Ramos (cell line): ENCODE measurements around the gene CTSK.
"Not testable (repeated sequence)": the region's sequence is repeated elsewhere in the genome, so short reads cannot be mapped to it uniquely, and the experiment has no call there.

Experiments
- in situ Hi-C: fragments of 300-500 bp; cut with MboI; formaldehyde crosslinking; loops from one replicate; pipeline ENCODE4 v1.14.3; 2022; ENCODE audit warnings: low sequenced_read_pairs; ENCODE audit not compliant: unreplicated experiment

The CTSK gene

GRCh38 chr1:150808121-150808520 is at the start of gene CTSK:
Gene CTSK (minus strand): TSS chr1:150808260. CDS start chr1:150806805, 1,455 bp downstream.
- in situ Hi-C loops = no loop called here

- in situ Hi-C loops = not testable (repeated sequence)
These were observed 44.7 kb upstream of the CTSK start for GRCh38 chr1:150852734-150853133.

DNA sequence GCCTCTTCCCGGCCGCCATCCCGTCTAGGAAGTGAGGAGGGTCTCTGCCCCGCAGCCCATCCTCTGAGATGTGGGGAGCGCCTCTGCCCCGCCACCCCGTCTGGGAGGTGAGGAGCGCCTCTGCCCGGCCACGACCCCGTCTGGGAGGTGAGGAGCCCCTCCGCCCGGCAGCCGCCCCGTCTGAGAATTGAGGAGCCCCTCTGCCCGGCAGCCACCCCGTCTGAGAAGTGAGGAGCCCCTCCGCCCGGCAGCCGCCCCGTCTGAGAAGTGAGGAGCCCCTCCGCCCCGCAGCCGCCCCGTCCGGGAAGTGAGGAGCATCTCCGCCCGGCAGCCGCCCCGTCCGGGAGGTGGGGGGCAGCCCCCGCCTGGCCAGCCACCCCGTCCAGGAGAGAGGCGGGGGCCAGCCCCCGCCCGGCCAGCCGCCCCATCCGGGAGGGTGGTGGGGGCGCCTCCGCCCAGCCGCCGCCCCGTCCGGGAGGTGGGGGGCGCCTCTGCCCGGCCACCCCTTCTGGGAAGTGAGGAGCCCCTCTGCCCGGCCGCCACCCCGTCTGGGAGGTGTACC is 42.8 kb upstream of the CTSK start:
- in situ Hi-C loops = not testable (repeated sequence)

DNA sequence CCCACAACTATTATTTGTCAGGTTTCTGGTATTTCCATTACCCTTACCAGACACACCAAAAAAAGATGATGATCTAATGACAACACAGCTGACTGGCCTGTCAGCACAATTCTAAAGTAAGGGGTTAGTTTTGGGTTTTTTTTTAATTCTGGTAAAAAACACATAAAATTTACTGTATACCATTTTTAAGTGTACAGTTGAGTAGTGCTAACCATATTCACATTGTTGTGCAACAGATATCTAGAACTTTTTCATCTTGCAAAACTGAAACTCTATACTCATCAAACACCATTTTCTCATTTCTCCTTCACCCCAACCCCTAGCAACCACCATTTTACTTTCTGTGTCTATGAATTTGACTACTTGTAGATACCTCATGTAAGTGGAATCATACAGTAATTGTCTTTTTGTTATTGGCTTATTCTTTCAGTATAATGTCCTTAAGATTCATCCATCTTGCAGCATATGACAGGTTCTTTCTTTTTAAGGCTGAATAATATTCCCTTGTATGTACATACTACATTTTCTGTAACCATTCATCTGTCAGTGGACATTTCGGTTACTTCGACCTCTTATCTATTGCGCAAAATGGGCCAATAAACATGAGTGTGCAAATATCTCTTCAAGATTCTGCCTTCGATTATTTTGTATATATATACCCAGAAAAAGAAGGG is 38.5 kb upstream of the CTSK start:
- in situ Hi-C loops = no loop called here

DNA sequence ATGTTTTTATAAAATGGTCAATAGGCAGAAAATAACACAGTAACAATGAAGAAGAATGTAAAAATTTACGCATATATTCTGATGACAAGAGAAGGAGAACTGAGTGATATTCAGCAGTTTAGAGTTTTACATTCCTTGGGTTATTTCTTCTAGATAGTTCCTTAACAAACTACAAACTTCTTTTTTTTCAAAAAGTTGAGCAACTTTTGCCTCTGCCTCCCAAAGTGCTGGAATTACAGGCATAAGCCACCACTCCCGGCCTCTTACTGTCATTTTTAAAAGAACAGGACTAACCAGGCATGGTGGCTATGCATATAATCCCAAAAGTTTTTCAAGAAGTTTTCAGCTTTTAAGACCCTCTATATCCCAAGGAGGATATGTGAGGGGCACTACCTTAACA is 35.4 kb upstream of the CTSK start:
- in situ Hi-C loops = no loop called here

- in situ Hi-C loops = no loop called here
These were observed 34.9 kb upstream of the CTSK start for GRCh38 chr1:150842964-150843363.

GRCh38 chr1:150842343-150842742 is 34.3 kb upstream of the CTSK start:
- in situ Hi-C loops = no loop called here

DNA sequence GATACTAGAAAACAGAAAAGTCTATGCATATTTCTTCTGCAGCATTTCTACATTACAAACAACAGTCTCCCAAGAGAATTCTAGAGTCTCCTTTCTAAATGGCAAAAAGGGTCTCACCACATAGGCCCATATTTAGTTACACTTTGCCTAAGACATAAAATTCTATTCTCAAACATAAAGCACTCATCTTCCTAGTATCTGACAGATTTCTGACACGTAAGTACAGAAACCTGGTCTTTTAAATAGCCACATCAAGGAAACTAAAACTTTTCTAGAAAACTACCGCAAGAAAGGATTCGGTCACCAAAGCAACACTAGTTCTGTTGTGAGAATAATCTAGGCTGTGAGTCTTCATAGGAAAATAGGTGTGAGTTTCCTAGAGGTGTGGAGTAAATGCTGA is 33.6 kb upstream of the CTSK start:
- in situ Hi-C loops = no loop called here

DNA sequence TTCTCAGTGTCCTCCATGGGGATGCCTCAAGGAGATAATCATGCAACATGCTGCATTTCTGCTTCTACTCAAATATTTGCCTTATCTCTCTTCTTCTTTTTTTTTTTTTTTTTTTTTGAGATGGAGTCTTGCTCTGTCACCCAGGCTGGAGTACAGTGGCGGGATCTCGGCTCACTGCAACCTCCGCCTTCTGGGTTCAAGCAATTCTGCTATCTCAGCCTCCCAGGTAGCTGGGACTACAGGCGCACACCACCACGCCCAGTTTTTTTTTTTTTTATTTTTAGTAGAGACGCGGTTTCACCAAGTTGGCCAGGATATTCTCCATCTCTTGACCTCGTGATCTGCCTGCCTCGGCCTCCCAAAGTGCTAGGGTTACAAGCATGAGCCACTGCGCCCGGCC is 32.8 kb upstream of the CTSK start:
- in situ Hi-C loops = not testable (repeated sequence)

DNA sequence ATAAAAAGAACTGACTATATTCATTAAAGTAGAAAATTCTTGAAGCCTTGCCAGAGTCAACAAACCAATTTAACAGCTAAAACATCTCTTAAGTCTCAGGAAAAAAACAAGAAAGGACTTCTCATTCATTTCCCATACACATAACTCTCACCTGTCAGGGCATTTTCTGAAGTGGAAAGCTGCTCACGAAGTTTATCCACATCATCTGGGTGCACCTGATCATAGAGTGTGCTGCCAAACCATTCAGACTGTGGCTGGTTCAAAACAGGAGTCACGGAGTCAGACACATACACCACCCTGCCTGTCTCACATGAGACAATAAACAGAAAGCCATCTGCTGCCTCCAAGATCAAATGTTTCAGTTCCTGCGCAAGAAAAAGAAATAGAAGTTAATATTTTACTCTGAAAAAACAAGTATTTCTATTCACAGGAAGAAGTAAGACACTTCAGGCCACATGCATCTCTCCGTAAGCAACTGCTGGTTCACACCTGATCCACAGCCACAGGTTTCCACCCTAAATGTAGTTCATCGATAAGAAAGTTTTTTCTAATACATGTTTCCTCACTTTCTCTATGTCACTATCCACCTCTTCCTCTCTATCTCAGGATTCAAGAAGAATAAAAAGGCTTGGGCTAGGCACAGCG is 28.2 kb upstream of the CTSK start:
- in situ Hi-C loops = no loop called here

DNA sequence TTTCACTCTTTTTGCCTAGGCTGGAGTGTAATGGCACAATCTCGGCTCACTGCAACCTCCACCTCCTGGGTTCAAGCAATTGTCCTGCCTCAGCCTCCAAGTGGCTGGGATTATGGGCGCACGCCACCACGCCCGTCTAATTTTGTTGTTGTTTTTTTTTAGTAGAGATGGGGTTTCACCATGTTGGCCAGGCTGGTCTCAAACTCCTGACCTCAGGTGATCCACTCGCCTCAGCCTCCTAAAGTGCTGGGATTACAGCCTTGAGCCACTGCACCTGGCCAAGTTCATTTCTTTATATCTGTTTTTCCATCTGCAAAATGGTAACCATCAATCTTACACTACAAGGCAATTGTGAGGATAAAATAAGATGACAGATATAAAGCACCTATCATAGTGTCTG is 25.9 kb upstream of the CTSK start:
- in situ Hi-C loops = not testable (repeated sequence)

GRCh38 chr1:150832597-150832996 is 24.5 kb upstream of the CTSK start:
- in situ Hi-C loops = no loop called here

GRCh38 chr1:150829751-150830150 is 21.7 kb upstream of the CTSK start:
- in situ Hi-C loops = no loop called here

- in situ Hi-C loops = no loop called here
These were observed 18.2 kb upstream of the CTSK start for GRCh38 chr1:150826299-150826698.

DNA sequence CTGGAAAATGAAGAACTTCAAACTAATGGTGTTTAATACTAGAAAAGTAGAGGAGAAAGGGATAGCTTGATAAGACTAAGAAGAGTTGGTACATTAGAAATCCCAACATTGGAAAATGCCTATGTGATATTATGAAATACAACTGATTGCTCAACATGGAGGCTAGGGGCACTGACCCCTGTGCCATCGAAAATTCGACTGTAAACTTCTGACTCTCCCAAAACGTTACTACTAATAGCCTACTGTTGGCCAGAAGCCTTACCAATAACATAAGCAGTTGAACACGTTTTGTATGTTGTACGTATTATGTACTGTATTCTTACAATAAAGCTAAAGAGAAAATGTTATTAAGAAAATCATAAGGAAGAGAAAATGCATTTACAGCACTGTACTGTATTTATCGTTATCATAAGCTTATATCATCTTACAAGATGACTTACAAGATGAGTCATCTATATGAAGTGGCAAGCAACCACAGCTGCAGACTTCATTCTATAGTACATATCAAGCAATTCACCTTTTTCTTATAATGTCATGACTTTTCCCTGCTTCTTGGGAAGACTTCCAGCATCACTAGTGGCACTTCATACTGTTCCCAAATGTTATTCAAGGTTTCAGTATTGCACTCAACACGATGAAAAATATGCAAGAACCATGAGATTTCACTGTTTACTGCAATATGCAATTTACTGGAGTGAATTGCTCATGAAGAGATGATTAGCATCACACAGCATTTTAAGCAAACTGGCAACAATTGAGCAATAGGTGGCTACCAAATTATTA is 12.9 kb upstream of the CTSK start:
- in situ Hi-C loops = no loop called here

GRCh38 chr1:150815871-150816270 is 7.8 kb upstream of the CTSK start:
- in situ Hi-C loops = no loop called here

DNA sequence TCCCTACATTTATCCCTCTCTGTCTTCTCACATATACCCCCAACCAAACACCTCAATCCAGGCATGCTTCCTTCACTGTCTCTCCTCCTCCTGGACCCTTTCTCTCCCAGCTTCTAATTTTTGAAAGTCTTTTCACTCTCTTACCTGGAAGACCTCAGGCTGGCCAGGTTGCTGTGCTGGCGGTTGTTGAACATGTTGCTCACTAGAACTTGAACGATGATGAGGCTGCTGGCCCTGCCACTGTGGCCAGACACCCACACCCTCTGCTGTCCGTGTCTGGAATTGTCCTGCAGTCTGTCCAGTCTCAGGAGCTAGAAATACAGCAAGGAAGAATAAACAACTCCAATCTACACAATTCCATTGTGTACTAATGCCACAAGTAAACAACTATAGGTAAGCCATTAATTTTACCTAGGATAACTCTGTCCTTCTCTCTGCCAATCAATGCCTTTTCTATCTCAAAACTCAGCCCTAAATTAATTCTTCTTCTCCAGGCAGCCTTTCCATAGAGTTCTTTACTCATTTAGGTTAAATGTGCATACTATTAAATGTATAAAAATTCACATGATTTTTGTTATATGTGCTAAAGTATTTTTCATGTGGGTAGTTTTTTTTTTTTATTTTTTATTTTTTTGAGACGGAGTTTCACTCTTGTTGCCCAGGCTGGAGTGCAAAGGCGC is 5.1 kb upstream of the CTSK start:
- in situ Hi-C loops = no loop called here

- in situ Hi-C loops = no loop called here
These were observed 3.0 kb upstream of the CTSK start for GRCh38 chr1:150810958-150811659.

GRCh38 chr1:150809651-150810050 is 1.6 kb upstream of the CTSK start:
- in situ Hi-C loops = no loop called here

GRCh38 chr1:150808846-150809245 is 786 bp upstream of the CTSK start:
- in situ Hi-C loops = no loop called here
